IMR-90 (cell line): ENCODE data around the gene PPP1R13B. TPM values are rescaled to one million over a fixed set of nuclear protein-coding genes. Genes with fewer than 3 reads are reported as not detected.

Experiments
- ATAC-seq: fragments of 200-7000 bp; cut with Tn5 transposase; 2 replicates; pipeline ENCODE4 v1.9.1; 2020; ENCODE audit warnings: low read depth, mild to moderate bottlenecking, moderate library complexity
- BruUV-seq: library from RNA; stranded (reverse); fragments of 400-500 nt; replicated peaks from 2 replicates; lab custom pipeline; 2021; lab: Mats Ljungman, UMichigan
- CTCF ChIA-PET: fragments of 300-600 bp; formaldehyde crosslinking; extraction: SDS; loops from one replicate; lab custom pipeline; 2021; ENCODE audit warnings: antibody characterized with exemption; lab: Yijun Ruan, JAX
- POLR2A ChIA-PET: fragments of 300-600 bp; sonication (Branson Sonifier 250); formaldehyde crosslinking; loops from one replicate; lab custom pipeline; 2022; ENCODE audit warnings: antibody characterized with exemption; ENCODE audit not compliant: unreplicated experiment; lab: Charles Lee
- DNase-seq: peaks from one replicate; pipeline ENCODE4 v3.0.0; 2013
- H2AFZ ChIP-seq: replicated peaks from 2 replicates; pipeline ENCODE3; 2013; ENCODE audit warnings: low read length, mild to moderate bottlenecking; ENCODE audit not compliant: poor library complexity
- H2AK5ac ChIP-seq: 2 replicates; pipeline ENCODE4 v1.6.1; 2013; ENCODE audit warnings: low read depth, low read length, inconsistent platforms
- H2AK9ac ChIP-seq: replicated peaks from 2 replicates; pipeline ENCODE3; 2013; ENCODE audit warnings: mild to moderate bottlenecking, low read depth, low read length, moderate library complexity; ENCODE audit not compliant: poor library complexity
- H2BK120ac ChIP-seq: 2 replicates; pipeline ENCODE4 v1.6.1; 2013; ENCODE audit warnings: low read depth, low read length, inconsistent platforms
- H2BK15ac ChIP-seq: 3 replicates; pipeline ENCODE4 v1.6.1; 2013; ENCODE audit warnings: low read depth, low read length, inconsistent platforms
- H2BK20ac ChIP-seq: 2 replicates; pipeline ENCODE4 v1.6.1; 2013; ENCODE audit warnings: low read depth, mild to moderate bottlenecking, inconsistent platforms, low read length, moderate library complexity
- H2BK5ac ChIP-seq: 2 replicates; pipeline ENCODE4 v1.6.1; 2013; ENCODE audit warnings: mild to moderate bottlenecking, low read depth, low read length, inconsistent platforms; ENCODE audit not compliant: poor library complexity, severe bottlenecking
- H3K14ac ChIP-seq: replicated peaks from 2 replicates; pipeline ENCODE4 v1.6.1; 2013; ENCODE audit warnings: low read depth, low read length, inconsistent platforms
- H3K18ac ChIP-seq: 2 replicates; pipeline ENCODE4 v1.6.1; 2013; ENCODE audit warnings: low read depth, low read length, control low read depth
- H3K23ac ChIP-seq: 2 replicates; pipeline ENCODE4 v1.6.1; 2013; ENCODE audit warnings: low read depth, low read length, inconsistent platforms
- H3K27ac ChIP-seq: 2 replicates; pipeline ENCODE4 v1.5.1; 2013; ENCODE audit warnings: mild to moderate bottlenecking, control low read depth, low read length; ENCODE audit not compliant: insufficient read depth
- H3K27me3 ChIP-seq: 2 replicates; pipeline ENCODE4 v1.6.1; 2013; ENCODE audit warnings: low read length; ENCODE audit not compliant: control insufficient read depth, insufficient read depth
- H3K36me3 ChIP-seq: 2 replicates; pipeline ENCODE4 v1.6.1; 2013; ENCODE audit warnings: low read length, mixed read lengths; ENCODE audit not compliant: control insufficient read depth, insufficient read depth
- H3K4ac ChIP-seq: 2 replicates; pipeline ENCODE4 v1.6.1; 2013; ENCODE audit warnings: low read depth, low read length, inconsistent platforms
- H3K4me1 ChIP-seq: 2 replicates; pipeline ENCODE4 v1.6.1; 2013; ENCODE audit warnings: low read length, mixed read lengths; ENCODE audit not compliant: control insufficient read depth, insufficient read depth
- H3K4me2 ChIP-seq: 2 replicates; pipeline ENCODE4 v1.6.1; 2013; ENCODE audit warnings: low read depth, mild to moderate bottlenecking, control low read depth, low read length, moderate library complexity
- H3K4me3 ChIP-seq: 2 replicates; pipeline ENCODE4 v1.5.1; 2013; ENCODE audit warnings: low read depth, mild to moderate bottlenecking, control low read depth, low read length, moderate library complexity; ENCODE audit not compliant: insufficient read depth
- H3K56ac ChIP-seq: 2 replicates; pipeline ENCODE4 v1.6.1; 2013; ENCODE audit warnings: low read length, inconsistent platforms; ENCODE audit not compliant: insufficient read depth; ENCODE audit errors: extremely low read depth
- H3K79me1 ChIP-seq, 2 experiments: 2 replicates each; pipeline ENCODE4 v1.6.1; 2013; ENCODE audit warnings: low read length in 2 of 2, inconsistent platforms in 1 of 2, low read depth in 1 of 2
- H3K9ac ChIP-seq: 2 replicates; pipeline ENCODE4 v1.6.1; 2013; ENCODE audit warnings: low read depth, low read length, control low read depth
- H3K9me1 ChIP-seq: 2 replicates; pipeline ENCODE4 v1.6.1; 2013; ENCODE audit warnings: low read length, inconsistent platforms; ENCODE audit not compliant: insufficient read depth
- H3K9me3 ChIP-seq: 2 replicates; pipeline ENCODE4 v1.6.1; 2013; ENCODE audit warnings: low read length; ENCODE audit not compliant: control insufficient read depth, insufficient read depth
- H4K20me1 ChIP-seq: 2 replicates; pipeline ENCODE4 v1.6.1; 2013; ENCODE audit warnings: low read length, inconsistent platforms; ENCODE audit not compliant: insufficient read depth
- H4K5ac ChIP-seq: 2 replicates; pipeline ENCODE4 v1.6.1; 2013; ENCODE audit warnings: mild to moderate bottlenecking, low read depth, low read length, control low read depth
- H4K8ac ChIP-seq, 2 experiments: 2 replicates each; pipeline ENCODE4 v1.6.1; 2013; ENCODE audit warnings: low read depth in 2 of 2, low read length in 2 of 2, control low read depth in 1 of 2, inconsistent platforms in 1 of 2
- H4K91ac ChIP-seq: 2 replicates; pipeline ENCODE4 v1.6.1; 2013; ENCODE audit warnings: low read depth, low read length, inconsistent platforms; ENCODE audit not compliant: insufficient read depth
- CEBPB ChIP-seq: IDR thresholded peaks from 2 replicates; pipeline ENCODE4 v1.6.1; 2012; ENCODE audit warnings: low read depth, low read length, improper control_type of control experiment
- CHD1 ChIP-seq: IDR thresholded peaks from 2 replicates; pipeline ENCODE4 v1.6.1; 2012; ENCODE audit warnings: low read depth, low read length, improper control_type of control experiment
- ELK1 ChIP-seq: fragments of 150-350 bp; IDR thresholded peaks from 2 replicates; pipeline ENCODE4 v1.6.1; 2016; ENCODE audit warnings: low read depth, mild to moderate bottlenecking, low read length, moderate library complexity, borderline replicate concordance
- FOS ChIP-seq: fragments of 150-350 bp; IDR thresholded peaks from 2 replicates; pipeline ENCODE4 v1.6.1; 2016; ENCODE audit warnings: low read depth, low read length
- MAFK ChIP-seq: IDR thresholded peaks from 2 replicates; pipeline ENCODE4 v1.6.1; 2012; ENCODE audit warnings: low read depth, low read length, improper control_type of control experiment
- MAZ ChIP-seq: IDR thresholded peaks from 2 replicates; pipeline ENCODE4 v1.6.1; 2012; ENCODE audit warnings: low read depth, mild to moderate bottlenecking, low read length, improper control_type of control experiment, moderate library complexity, borderline replicate concordance
- MXI1 ChIP-seq: IDR thresholded peaks from 2 replicates; pipeline ENCODE4 v1.6.1; 2012; ENCODE audit warnings: low read depth, mild to moderate bottlenecking, low read length, moderate library complexity, borderline replicate concordance
- NFE2L2 ChIP-seq: fragments of 150-350 bp; IDR thresholded peaks from 2 replicates; pipeline ENCODE4 v1.6.1; 2016; ENCODE audit warnings: low read depth, mild to moderate bottlenecking, low read length
- POLR2A ChIP-seq: IDR thresholded peaks from 2 replicates; pipeline ENCODE4 v1.6.1; 2012; ENCODE audit warnings: mild to moderate bottlenecking, low read depth, low read length
- RAD21 ChIP-seq: IDR thresholded peaks from 2 replicates; pipeline ENCODE4 v1.6.1; 2012; ENCODE audit warnings: low read length, improper control_type of control experiment
- RFX5 ChIP-seq: IDR thresholded peaks from 2 replicates; pipeline ENCODE4 v1.8.0; 2012; ENCODE audit warnings: low read depth, mild to moderate bottlenecking, low read length, moderate library complexity
- SMC3 ChIP-seq: fragments of 150-350 bp; IDR thresholded peaks from 2 replicates; pipeline ENCODE4 v1.6.1; 2016; ENCODE audit warnings: low read depth, mild to moderate bottlenecking, antibody characterized with exemption, low read length, moderate library complexity
- whole genome bisulfite sequencing, 2 experiments: methylation state at CpG; one replicate each; pipeline versions ENCODE4 v1.1.5 to v1.1.7; 2013; ENCODE audit warnings: missing lambda C conversion rate in 2 of 2; ENCODE audit not compliant: insufficient read length in 1 of 2; ENCODE audit errors: extremely low coverage in 2 of 2; 5-methylcytosine and 5-hydroxymethylcytosine counted together
- dilution Hi-C: fragments of 300-500 bp; cut with HindIII; formaldehyde crosslinking; loops from one replicate; pipeline ENCODE4 v1.14.3; 2018; ENCODE audit warnings: low sequenced_read_pairs; ENCODE audit not compliant: unreplicated experiment
- in situ Hi-C: fragments of 300-500 bp; cut with MboI; formaldehyde crosslinking; loops from 3 replicates; pipeline ENCODE4 v1.14.3; 2019; ENCODE audit warnings: low sequenced_read_pairs, inconsistent platforms, mixed read lengths
- intact Hi-C: fragments of 100-400 bp; cut with micrococcal nuclease; formaldehyde crosslinking; loops from 2 replicates; pipeline ENCODE4 v1.10.0; 2022
- polyA plus RNA-seq, 3 experiments: library from polyadenylated mRNA; depleted of rRNA; stranded (reverse); fragments of >200 nt; gene quantifications; 2 replicates each; pipeline ENCODE4 v1.2.3, GENCODE V29; 2012; ENCODE audit warnings: low replicate concordance in 1 of 3
- total RNA-seq: library from RNA; depleted of rRNA; stranded (reverse); fragments of >200 nt; gene quantifications from 2 replicates; pipeline ENCODE4 v1.2.3, GENCODE V29; 2012
- TF ChIP-seq, protein P1 (sequence below): fragments of 150-350 bp; IDR thresholded peaks from 2 replicates; pipeline ENCODE4 v1.6.1; 2017; ENCODE audit warnings: mild to moderate bottlenecking, antibody characterized with exemption, low read length, low read depth
- TF ChIP-seq, protein P2 (sequence below): conservative IDR thresholded peaks from 2 replicates; pipeline ENCODE4 v1.5.1; 2012; ENCODE audit warnings: mild to moderate bottlenecking, low read depth, low read length, improper control_type of control experiment

PPP1R13B gene
- total and polyA plus RNA-seq, 2 of the 4 experiments (the other 2 are of a cell fraction) = 1.6 to 2.8 TPM

GRCh38 chr14:103685276-103686211 is 161.8 kb downstream of the PPP1R13B start:
- Histone ChIP-seq H3K56ac (no peak overlapping the region), H3K79me1 (peaks cover 44 to 76% of the 10 kb centered on the region in 2 experiments), H3K27me3 (no peaks in the 10 kb centered on the region), H3K4me3 (no peak overlapping the region), H2BK20ac (no peak overlapping the region), H2AK5ac (no peak overlapping the region), H2BK5ac (no peak overlapping the region), H3K23ac (no peak overlapping the region), H3K9me1 (peaks cover 10% of the 10 kb centered on the region; the same call in 1 of the 2 replicates), H3K27ac (no peak overlapping the region), H2AFZ (no peak overlapping the region), H2BK120ac (no peak overlapping the region), H3K4me2 (no peak overlapping the region), H3K36me3 (peaks cover 60% of the 10 kb centered on the region), H2BK15ac (no peak overlapping the region), H4K20me1 (peaks cover 49% of the 10 kb centered on the region), H3K4ac (no peak overlapping the region), H3K18ac (no peak overlapping the region), H4K91ac (no peak overlapping the region), H3K9me3 (no peaks in the 10 kb centered on the region), H3K14ac (no peak overlapping the region), H3K9ac (no peak overlapping the region), H4K8ac (no peak overlapping the region), H3K4me1 (peaks cover 8% of the 10 kb centered on the region), H4K5ac (no peak overlapping the region), H2AK9ac (peak overlapping the region; percentile 9)
- ATAC-seq (no peak), DNase-seq (no peak)
- 96% methylated on average over 4 of the region's 23 CpGs; no CpG with 5 or more reads in 1 of the 2 experiments for WGBS, 2 experiments
- BruUV-seq = no TSS peak
- CTCF ChIA-PET = no interaction called here
- dilution Hi-C loops (no loop called here), in situ Hi-C loops (loop anchor here (10.0 kb wide), 1 partner anchor 111 kb away; no protein-coding TSS in a partner anchor), intact Hi-C loops (no loop called here)
- POLR2A ChIA-PET = no interaction called here
- TF ChIP-seq RAD21 = no peak
- TF ChIP-seq SMC3 = no peak
- TF ChIP-seq, protein P1, sequence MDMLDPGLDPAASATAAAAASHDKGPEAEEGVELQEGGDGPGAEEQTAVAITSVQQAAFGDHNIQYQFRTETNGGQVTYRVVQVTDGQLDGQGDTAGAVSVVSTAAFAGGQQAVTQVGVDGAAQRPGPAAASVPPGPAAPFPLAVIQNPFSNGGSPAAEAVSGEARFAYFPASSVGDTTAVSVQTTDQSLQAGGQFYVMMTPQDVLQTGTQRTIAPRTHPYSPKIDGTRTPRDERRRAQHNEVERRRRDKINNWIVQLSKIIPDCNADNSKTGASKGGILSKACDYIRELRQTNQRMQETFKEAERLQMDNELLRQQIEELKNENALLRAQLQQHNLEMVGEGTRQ = no peak
- TF ChIP-seq, protein P2, sequence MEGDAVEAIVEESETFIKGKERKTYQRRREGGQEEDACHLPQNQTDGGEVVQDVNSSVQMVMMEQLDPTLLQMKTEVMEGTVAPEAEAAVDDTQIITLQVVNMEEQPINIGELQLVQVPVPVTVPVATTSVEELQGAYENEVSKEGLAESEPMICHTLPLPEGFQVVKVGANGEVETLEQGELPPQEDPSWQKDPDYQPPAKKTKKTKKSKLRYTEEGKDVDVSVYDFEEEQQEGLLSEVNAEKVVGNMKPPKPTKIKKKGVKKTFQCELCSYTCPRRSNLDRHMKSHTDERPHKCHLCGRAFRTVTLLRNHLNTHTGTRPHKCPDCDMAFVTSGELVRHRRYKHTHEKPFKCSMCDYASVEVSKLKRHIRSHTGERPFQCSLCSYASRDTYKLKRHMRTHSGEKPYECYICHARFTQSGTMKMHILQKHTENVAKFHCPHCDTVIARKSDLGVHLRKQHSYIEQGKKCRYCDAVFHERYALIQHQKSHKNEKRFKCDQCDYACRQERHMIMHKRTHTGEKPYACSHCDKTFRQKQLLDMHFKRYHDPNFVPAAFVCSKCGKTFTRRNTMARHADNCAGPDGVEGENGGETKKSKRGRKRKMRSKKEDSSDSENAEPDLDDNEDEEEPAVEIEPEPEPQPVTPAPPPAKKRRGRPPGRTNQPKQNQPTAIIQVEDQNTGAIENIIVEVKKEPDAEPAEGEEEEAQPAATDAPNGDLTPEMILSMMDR = no peak
- no peak for TF ChIP-seq CEBPB
- TF ChIP-seq MAFK = no peak
- no peak for TF ChIP-seq FOS
- TF ChIP-seq MXI1 = no peak
- TF ChIP-seq NFE2L2 = no peak
- no peak for TF ChIP-seq CHD1
- no peak for TF ChIP-seq ELK1
- no peak for TF ChIP-seq RFX5
- no peak for TF ChIP-seq MAZ
- no peak for TF ChIP-seq POLR2A
